Neural cell (in vitro differentiated cells): ENCODE results near the gene MOG. TPM values are rescaled to one million over a fixed set of nuclear protein-coding genes. Genes with fewer than 3 reads are reported as not detected.

Source experiments
- H2AFZ ChIP-seq: fragments of 200-600, 300-800 bp; sonication (generic), shearing (Covaris generic); 2 replicates; pipeline ENCODE4 v1.6.0; 2014; ENCODE audit warnings: low read depth, mild to moderate bottlenecking, antibody characterized with exemption, low read length, moderate library complexity
- H3F3A ChIP-seq: fragments of 200-600 bp; shearing (Covaris generic); 2 replicates; pipeline ENCODE4 v1.6.1; 2016; ENCODE audit warnings: mild to moderate bottlenecking, moderate library complexity, mixed read lengths, antibody characterized with exemption, low read length; ENCODE audit not compliant: insufficient read depth, poor library complexity, severe bottlenecking
- H3K27ac ChIP-seq: fragments of 200-600, 300-800 bp; sonication (generic), shearing (Covaris generic); 2 replicates; pipeline ENCODE4 v1.5.1; 2014; ENCODE audit warnings: mild to moderate bottlenecking, low read length, moderate library complexity
- H3K27me3 ChIP-seq: fragments of 300-800, 200-600 bp; sonication (generic), shearing (Covaris generic); 2 replicates; pipeline ENCODE4 v1.6.0; 2014; ENCODE audit warnings: mild to moderate bottlenecking, low read depth, low read length, moderate library complexity; ENCODE audit not compliant: insufficient read depth
- H3K36me3 ChIP-seq: fragments of 300-800, 200-600 bp; sonication (generic), shearing (Covaris generic); 2 replicates; pipeline ENCODE4 v1.5.1; 2014; ENCODE audit warnings: mild to moderate bottlenecking, antibody characterized with exemption, low read length, moderate library complexity; ENCODE audit not compliant: insufficient read depth
- H3K4me2 ChIP-seq: fragments of 300-800, 200-600 bp; sonication (generic), shearing (Covaris generic); 2 replicates; pipeline ENCODE4 v1.6.0; 2014; ENCODE audit warnings: mild to moderate bottlenecking, low read length
- H3K4me3 ChIP-seq: fragments of 300-800, 200-600 bp; sonication (generic), shearing (Covaris generic); 2 replicates; pipeline ENCODE4 v1.5.1; 2014; ENCODE audit warnings: mild to moderate bottlenecking, low read length, moderate library complexity
- H3K79me2 ChIP-seq: fragments of 200-600 bp; shearing (Covaris generic); replicated peaks from 2 replicates; pipeline ENCODE4 v1.6.0; 2014; ENCODE audit warnings: mild to moderate bottlenecking, low read length, moderate library complexity; ENCODE audit not compliant: insufficient read depth
- H3K9ac ChIP-seq: fragments of 300-800, 200-600 bp; sonication (generic), shearing (Covaris generic); 2 replicates; pipeline ENCODE4 v1.6.1; 2016; ENCODE audit warnings: mild to moderate bottlenecking, low read length, mixed read lengths
- H3K9me2 ChIP-seq: fragments of 200-600 bp; shearing (Covaris generic); 2 replicates; pipeline ENCODE4 v1.6.1; 2016; ENCODE audit warnings: mild to moderate bottlenecking, low read length, mixed read lengths; ENCODE audit not compliant: insufficient read depth
- H3K9me3 ChIP-seq: fragments of 200-600, 300-800 bp; sonication (generic), shearing (Covaris generic); 2 replicates; pipeline ENCODE4 v1.6.1; 2016; ENCODE audit warnings: mild to moderate bottlenecking, mixed run types, low read length, moderate library complexity, mixed read lengths
- H4K20me1 ChIP-seq: fragments of 200-600 bp; shearing (Covaris generic); 2 replicates; pipeline ENCODE4 v1.6.1; 2016; ENCODE audit warnings: mild to moderate bottlenecking, mixed run types; ENCODE audit not compliant: insufficient read depth
- EP300 ChIP-seq: fragments of 450-650 bp; conservative IDR thresholded peaks from 2 replicates; pipeline ENCODE4 v1.6.1; 2014; ENCODE audit warnings: antibody characterized with exemption, mild to moderate bottlenecking, moderate library complexity; ENCODE audit not compliant: poor library complexity, severe bottlenecking
- EZH2 ChIP-seq: fragments of 200-600, 300-800 bp; shearing (Covaris generic), sonication (generic); IDR thresholded peaks from 2 replicates; pipeline ENCODE4 v1.6.1; 2014; ENCODE audit warnings: antibody characterized with exemption, low read length, borderline replicate concordance, mild to moderate bottlenecking; ENCODE audit not compliant: insufficient read depth, poor library complexity, severe bottlenecking
- MXI1 ChIP-seq: fragments of 450-650 bp; conservative IDR thresholded peaks from 2 replicates; pipeline ENCODE4 v1.6.1; 2014; ENCODE audit warnings: antibody characterized with exemption, mild to moderate bottlenecking; ENCODE audit not compliant: poor library complexity, severe bottlenecking
- POLR2AphosphoS5 ChIP-seq: IDR thresholded peaks from 2 replicates; pipeline ENCODE4 v1.6.1; 2012
- SMC3 ChIP-seq: fragments of 450-650 bp; conservative IDR thresholded peaks from 2 replicates; pipeline ENCODE4 v1.6.1; 2014; ENCODE audit warnings: antibody characterized with exemption, mild to moderate bottlenecking, moderate library complexity; ENCODE audit not compliant: poor library complexity
- TAF1 ChIP-seq: IDR thresholded peaks from 2 replicates; pipeline ENCODE4 v1.6.1; 2012; ENCODE audit warnings: low read depth
- polyA plus RNA-seq: library from polyadenylated mRNA; depleted of rRNA; stranded (reverse); fragments of >200 nt; gene quantifications from 2 replicates; pipeline ENCODE4 v1.2.3, GENCODE V29; 2014
- TF ChIP-seq, protein P1 (sequence below): fragments of 450-650 bp; IDR thresholded peaks from 2 replicates; pipeline ENCODE4 v1.5.1; 2014; ENCODE audit warnings: antibody characterized with exemption, mild to moderate bottlenecking, moderate library complexity; ENCODE audit not compliant: poor library complexity, severe bottlenecking
- TF ChIP-seq, protein P2 (sequence below): IDR thresholded peaks from 2 replicates; pipeline ENCODE4 v1.6.1; 2012; ENCODE audit warnings: borderline replicate concordance

The MOG gene
- polyA plus RNA-seq, 1 donor from 2014 or later, result not detected

- Histone ChIP-seq H3K4me2 (peak within 1 kb of the TSS; percentile 99), H3K4me3 (peak within 1 kb of the TSS; percentile 69), H3K27me3 (no peaks in the 10 kb centered on the region), H3K36me3 (no peaks in the 10 kb centered on the region), H4K20me1 (no peaks in the 10 kb centered on the region), H3K9me2 (no peaks in the 10 kb centered on the region), H3K9ac (peak within 1 kb of the TSS; percentile 95), H3F3A (no peaks in the 10 kb centered on the region), H2AFZ (peak within 1 kb of the TSS; percentile 80), H3K27ac (peak within 1 kb of the TSS; percentile 95), H3K9me3 (no peaks in the 10 kb centered on the region), H3K79me2 (peaks cover 10% of the 10 kb centered on the region)
- peak; percentile 93 for TF ChIP-seq TAF1
- TF ChIP-seq EP300, result peak; percentile 58
- TF ChIP-seq, protein P1, sequence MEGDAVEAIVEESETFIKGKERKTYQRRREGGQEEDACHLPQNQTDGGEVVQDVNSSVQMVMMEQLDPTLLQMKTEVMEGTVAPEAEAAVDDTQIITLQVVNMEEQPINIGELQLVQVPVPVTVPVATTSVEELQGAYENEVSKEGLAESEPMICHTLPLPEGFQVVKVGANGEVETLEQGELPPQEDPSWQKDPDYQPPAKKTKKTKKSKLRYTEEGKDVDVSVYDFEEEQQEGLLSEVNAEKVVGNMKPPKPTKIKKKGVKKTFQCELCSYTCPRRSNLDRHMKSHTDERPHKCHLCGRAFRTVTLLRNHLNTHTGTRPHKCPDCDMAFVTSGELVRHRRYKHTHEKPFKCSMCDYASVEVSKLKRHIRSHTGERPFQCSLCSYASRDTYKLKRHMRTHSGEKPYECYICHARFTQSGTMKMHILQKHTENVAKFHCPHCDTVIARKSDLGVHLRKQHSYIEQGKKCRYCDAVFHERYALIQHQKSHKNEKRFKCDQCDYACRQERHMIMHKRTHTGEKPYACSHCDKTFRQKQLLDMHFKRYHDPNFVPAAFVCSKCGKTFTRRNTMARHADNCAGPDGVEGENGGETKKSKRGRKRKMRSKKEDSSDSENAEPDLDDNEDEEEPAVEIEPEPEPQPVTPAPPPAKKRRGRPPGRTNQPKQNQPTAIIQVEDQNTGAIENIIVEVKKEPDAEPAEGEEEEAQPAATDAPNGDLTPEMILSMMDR, result no peak
- TF ChIP-seq EZH2, result no peak
- peak; percentile 98 for TF ChIP-seq POLR2AphosphoS5
- peak; percentile 76 for TF ChIP-seq MXI1
- peak; percentile 40 for TF ChIP-seq SMC3
- TF ChIP-seq, protein P2, sequence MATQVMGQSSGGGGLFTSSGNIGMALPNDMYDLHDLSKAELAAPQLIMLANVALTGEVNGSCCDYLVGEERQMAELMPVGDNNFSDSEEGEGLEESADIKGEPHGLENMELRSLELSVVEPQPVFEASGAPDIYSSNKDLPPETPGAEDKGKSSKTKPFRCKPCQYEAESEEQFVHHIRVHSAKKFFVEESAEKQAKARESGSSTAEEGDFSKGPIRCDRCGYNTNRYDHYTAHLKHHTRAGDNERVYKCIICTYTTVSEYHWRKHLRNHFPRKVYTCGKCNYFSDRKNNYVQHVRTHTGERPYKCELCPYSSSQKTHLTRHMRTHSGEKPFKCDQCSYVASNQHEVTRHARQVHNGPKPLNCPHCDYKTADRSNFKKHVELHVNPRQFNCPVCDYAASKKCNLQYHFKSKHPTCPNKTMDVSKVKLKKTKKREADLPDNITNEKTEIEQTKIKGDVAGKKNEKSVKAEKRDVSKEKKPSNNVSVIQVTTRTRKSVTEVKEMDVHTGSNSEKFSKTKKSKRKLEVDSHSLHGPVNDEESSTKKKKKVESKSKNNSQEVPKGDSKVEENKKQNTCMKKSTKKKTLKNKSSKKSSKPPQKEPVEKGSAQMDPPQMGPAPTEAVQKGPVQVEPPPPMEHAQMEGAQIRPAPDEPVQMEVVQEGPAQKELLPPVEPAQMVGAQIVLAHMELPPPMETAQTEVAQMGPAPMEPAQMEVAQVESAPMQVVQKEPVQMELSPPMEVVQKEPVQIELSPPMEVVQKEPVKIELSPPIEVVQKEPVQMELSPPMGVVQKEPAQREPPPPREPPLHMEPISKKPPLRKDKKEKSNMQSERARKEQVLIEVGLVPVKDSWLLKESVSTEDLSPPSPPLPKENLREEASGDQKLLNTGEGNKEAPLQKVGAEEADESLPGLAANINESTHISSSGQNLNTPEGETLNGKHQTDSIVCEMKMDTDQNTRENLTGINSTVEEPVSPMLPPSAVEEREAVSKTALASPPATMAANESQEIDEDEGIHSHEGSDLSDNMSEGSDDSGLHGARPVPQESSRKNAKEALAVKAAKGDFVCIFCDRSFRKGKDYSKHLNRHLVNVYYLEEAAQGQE, result peak; percentile 88
Observed at GRCh38 chr6:29632789-29633533, 23.9 kb upstream of the MOG start, which contains the start of gene GABBR1. Gene GABBR1 (minus strand): TSS chr6:29633183. CDS start chr6:29632385, 798 bp downstream.

DNA sequence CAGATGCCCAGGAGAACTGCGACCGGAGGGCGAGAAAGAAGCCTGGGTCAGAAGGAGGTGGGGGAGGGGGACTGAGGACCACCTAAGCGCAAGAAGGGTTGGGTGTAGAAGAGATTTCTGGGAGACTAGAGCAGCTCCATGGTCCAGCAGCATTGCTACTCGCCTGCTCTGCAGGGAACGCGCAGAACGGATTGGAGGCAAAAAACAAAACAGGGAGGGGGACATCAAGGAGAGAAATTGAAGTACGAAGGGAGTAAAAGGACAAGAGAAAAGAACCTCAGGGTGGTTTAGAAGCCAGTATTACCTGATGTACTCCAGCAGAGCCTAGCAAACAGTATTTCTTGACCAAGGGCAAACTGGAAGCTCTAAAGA is 23.4 kb upstream of the MOG start:
- Histone ChIP-seq H3K27ac (peak overlapping the region; percentile 95), H3K9me2 (no peaks in the 10 kb centered on the region), H4K20me1 (no peaks in the 10 kb centered on the region), H3K36me3 (no peaks in the 10 kb centered on the region), H3K27me3 (no peaks in the 10 kb centered on the region), H2AFZ (peak overlapping the region; percentile 80), H3K4me3 (peak overlapping the region; percentile 69), H3K9me3 (no peaks in the 10 kb centered on the region), H3K9ac (peak overlapping the region; percentile 95), H3K4me2 (peak overlapping the region; percentile 63), H3K79me2 (peaks cover 10% of the 10 kb centered on the region), H3F3A (no peaks in the 10 kb centered on the region)
- TF ChIP-seq EZH2, result no peak
- TF ChIP-seq TAF1, result peak; percentile 46
- no peak for TF ChIP-seq EP300
- TF ChIP-seq, protein P1, result no peak
- no peak for TF ChIP-seq POLR2AphosphoS5
